GM20000 (cell line): ENCODE measurements around the gene KRT14.

Experiments
- DNase-seq: peaks from one replicate; pipeline ENCODE4 v3.0.0; 2012; ENCODE audit warnings: low spot score
- TF ChIP-seq, protein P1 (sequence below): IDR thresholded peaks from 2 replicates; pipeline ENCODE4 v1.5.1; 2012; ENCODE audit warnings: mild to moderate bottlenecking, control low read depth; ENCODE audit errors: extremely low read depth, missing control alignments

KRT14 gene

DNA sequence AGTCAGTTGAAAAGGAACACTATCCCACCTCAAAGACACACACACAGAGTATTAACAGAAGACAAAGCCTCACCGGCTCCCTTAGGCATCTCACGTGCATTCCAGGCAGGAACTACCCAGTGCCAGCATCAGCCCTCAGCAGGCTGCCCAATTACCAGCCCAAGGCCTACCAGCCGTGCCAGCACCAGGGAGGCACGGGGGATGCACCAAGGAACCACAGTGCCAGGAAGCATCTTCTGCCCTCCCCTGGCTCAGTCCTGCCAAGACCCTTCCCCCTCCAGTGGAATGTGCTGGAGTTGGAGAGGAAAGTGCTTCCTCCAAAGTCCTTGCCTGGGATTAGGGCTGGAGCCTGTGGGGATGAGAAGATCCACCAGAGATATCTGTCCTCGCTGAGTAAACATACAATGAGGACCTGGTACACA lies 47.6 kb downstream of the KRT14 start:
- DNase-seq = no peak
- TF ChIP-seq, protein P1, sequence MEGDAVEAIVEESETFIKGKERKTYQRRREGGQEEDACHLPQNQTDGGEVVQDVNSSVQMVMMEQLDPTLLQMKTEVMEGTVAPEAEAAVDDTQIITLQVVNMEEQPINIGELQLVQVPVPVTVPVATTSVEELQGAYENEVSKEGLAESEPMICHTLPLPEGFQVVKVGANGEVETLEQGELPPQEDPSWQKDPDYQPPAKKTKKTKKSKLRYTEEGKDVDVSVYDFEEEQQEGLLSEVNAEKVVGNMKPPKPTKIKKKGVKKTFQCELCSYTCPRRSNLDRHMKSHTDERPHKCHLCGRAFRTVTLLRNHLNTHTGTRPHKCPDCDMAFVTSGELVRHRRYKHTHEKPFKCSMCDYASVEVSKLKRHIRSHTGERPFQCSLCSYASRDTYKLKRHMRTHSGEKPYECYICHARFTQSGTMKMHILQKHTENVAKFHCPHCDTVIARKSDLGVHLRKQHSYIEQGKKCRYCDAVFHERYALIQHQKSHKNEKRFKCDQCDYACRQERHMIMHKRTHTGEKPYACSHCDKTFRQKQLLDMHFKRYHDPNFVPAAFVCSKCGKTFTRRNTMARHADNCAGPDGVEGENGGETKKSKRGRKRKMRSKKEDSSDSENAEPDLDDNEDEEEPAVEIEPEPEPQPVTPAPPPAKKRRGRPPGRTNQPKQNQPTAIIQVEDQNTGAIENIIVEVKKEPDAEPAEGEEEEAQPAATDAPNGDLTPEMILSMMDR = no peak

DNA sequence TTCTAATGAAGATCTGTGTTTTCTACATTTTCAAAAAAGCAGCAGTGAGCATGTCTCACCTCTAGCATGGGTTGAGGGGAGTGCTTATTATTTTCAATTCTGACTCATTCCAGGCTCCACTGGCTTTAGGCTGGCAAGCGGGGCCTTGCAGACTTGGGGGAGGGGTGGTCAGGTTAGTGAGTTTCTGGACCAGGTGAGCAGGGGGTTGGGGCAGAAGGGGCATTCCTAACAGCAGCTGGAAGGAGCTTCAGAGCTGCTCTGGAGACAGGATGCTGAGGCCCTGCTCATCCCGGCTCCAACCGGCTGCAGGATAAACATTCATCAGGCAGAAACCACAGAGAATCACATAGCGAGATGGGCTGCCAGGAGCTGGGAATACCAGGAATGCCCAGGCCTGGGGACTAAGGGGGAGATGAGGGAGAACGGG lies 48.1 kb downstream of the KRT14 start:
- TF ChIP-seq, protein P1 = no peak
- DNase-seq = no peak

DNA sequence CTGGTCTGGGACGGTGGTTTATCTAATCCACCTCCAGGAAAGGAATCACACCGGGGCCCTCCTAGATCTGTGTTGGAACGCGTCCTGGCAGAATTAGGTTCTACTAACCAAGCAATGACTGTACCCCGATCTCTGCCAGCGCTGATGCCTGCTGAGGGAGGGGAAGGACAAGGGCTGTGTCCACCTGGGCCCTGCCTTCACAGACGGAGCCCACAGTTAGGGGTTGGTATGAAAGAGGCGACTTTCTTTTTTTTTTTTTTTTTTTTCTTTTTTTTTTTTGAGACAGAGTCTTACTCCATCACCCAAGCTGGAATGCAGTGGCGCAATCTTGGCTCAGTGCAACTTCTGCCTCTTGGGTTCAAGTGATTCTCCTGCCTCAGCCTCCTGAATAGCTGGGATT lies 48.7 kb downstream of the KRT14 start:
- DNase-seq = no peak
- TF ChIP-seq, protein P1 = no peak

DNA sequence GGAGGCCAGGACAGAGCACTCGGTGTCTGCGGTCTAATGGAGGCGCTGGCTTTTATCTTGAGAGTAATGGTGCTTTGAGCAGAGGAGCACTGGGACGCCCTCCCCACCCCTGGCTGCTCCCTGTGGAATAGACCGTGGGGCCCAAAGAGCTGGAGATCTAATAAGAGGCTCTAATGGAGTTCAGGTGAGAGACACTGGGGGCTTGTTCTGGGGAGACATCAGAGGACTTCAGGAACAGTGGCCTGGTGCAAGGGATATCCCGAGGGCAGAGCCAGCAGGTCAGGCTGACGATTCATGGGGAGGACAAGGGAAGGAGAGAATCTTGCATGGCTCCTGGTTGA lies 49.1 kb downstream of the KRT14 start:
- no peak for DNase-seq
- TF ChIP-seq, protein P1 = no peak

DNA sequence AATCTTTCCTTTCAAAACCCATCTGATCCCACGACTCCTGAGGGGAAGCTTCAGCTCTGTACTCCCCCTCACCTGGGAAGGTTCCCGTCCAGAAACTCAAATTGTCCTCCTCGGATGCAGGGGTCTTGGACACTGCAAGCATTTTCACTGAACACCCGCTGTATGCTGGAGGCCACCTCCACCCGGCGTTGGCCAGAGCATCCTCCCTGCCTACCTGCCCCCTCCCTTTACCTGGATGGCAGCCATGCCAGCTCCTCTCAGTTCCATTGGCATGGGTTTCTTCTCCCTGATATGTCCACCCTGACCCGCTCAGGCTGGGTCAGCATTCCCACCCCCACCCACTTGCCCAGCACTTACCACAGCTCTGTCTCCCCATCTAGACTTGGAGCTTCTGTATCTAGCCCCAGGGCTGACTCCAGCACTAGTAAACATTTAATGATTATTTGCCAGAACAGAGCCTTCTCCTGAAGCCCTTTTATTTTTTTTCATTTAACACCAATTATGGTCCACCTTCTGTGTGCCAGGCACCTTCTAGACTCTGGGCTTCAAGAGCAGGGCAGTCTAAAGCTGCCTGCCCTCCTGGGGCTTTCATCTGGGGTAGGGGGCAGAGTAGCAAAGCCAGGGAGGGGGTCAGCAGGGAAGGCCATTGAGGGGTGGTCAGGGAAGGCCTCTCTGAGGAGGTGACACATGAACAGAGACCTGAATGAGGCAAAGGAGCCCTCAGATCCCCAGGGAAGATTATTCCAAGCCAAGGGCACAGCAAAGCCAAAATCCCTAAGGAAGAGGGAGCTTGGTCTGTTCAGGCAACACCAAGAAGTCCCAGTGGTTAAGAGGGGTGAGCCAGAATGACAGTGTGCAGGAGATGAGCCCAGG lies 49.7 kb downstream of the KRT14 start:
- TF ChIP-seq, protein P1 = no peak
- DNase-seq = no peak

DNA sequence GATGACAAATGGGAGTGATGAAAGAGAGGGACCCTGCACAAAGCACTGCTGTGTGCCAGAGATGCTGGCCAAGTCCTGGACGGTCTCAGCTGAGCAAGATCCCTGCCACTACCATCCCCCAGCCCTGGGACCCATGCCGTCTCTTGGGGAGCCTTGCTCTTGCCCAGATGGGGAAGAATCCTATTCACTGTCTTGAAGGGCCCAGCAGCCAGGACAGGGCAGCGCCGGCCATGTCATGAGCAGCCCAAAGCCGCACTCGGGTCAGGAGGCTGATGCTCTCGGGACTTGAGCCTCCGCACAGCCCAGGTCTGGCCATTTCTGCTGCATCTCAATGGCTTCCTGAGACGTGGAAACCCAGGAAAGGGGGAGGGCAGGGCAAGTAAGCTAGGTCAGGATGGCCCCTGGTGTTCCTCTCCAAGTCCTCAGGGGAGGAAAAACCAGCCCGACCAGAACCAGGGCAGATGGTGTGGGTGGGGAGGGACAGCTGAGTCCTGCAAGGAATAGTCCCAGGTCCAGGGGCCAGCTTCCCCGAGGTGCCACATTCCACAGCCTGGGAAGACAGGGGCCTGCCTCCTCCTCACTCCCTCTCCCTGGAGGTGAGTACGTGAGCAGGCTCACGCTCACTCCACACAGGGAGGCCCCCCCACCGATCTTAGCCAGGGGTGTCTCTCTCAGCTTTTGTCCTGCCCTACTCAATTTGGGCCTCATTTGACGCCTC lies 50.8 kb downstream of the KRT14 start:
- TF ChIP-seq, protein P1 = no peak
- DNase-seq = no peak

DNA sequence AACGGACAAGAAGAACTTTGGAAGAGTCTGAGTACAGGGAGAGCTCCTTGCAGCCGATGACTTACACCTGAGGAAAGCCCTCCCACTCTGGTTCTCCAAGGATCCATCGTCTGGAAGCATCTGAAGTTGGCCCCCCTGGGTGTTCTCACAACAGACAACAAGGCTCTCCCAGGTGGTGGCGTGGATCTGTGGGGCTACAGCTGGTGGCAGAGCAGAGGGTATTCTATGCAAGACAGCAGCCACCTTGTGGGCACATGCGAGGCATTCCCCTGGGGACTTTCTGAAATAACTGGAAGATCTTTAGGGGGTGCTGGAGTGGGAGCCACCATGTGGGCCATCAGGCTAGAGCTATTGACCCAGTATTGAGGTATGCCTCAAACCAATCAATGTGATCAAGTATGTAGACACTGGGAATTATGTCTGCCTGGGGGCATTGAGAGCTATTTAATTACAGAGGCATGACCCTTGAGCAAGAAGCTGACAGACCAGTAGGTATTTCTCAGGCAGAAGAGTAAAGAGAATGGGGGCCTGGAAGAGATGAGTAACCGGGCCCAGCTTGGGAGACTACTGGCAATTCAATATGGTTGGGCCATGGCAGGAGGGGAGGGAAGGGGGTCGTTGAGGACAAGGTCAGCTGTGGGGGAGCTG lies 51.7 kb downstream of the KRT14 start:
- TF ChIP-seq, protein P1 = no peak
- DNase-seq = no peak
